ENCODE data around the gene FEM1C. TPM values are rescaled to one million over a fixed set of nuclear protein-coding genes. Genes with fewer than 3 reads are reported as not detected.

The FEM1C gene
- total RNA-seq, 3 donors from 2014 or later: 9.6 to 10.9 (median 10.0) TPM

DNA sequence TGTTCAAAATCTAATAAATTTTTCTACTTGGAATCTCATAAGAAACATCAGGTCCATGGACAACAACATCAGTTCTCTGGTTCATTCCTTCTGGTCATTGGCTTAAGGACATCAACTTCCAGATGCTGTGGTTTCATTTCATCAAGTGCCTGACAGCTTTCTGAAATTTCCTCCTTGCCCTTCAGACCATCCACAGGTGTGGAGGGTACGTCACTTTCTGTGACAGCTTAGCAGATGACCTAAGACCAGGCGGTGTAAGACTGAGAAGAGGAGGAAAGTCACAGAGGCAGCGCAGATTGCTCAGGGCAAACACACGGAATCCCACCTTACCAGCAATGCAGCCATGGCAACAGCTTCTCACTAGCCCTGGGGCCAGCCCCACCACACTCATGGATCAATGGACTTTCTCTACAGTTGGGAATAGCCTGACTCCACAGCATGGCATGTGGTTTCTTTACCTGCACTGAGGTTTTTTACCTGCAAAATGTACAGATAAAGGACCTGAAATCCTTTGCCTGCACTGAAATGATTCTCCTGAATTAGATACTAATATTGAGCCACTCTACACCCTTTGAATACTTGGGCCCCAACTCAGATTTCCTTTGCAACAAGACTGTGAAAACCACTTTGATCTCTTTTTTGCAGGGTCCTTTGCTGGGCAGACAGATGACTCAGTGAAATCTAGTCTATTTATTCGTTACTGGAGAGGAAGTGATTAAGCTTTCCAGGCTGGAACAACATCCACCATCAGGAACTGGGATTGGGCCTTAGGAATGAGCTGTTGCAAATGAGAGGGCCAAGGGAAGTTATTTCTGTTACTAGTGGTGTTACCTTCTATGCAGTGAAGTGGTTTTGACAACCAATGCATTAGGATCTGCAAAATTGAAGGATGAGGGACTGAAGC is 30.8 kb upstream of the FEM1C start:
- no peak for DNase-seq
- no peak for ATAC-seq
- peaks cover 3% of the 10 kb centered on the region for H3K4me1 Mint-ChIP-seq (ENCODE audit: low read depth)
- no peaks in the 10 kb centered on the region for H3K27me3 Mint-ChIP-seq (ENCODE audit: low read depth)
- H3K36me3 Mint-ChIP-seq (ENCODE audit: insufficient read depth): peaks cover 1% of the 10 kb centered on the region
- H3K9me3 Mint-ChIP-seq: no peaks in the 10 kb centered on the region
- H3K4me3 Mint-ChIP-seq: no peak overlapping the region

DNA sequence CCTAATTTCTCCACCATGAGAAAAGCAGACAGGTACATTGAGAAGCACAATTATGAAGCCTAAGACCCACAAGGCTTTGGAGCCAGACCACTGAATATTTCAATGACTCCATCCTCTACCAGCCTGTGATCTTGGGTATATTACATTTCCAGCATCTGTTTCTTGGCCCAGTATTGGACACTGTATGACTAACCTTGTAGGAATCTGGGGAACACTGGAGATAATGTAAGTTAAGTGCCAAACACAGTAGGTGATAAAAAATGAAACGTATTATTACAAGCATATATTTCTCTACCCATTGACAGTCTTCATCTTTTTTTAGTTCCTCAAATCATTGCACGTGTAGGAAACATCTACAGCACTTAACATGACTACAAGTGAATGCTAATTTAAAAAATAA is 28.6 kb upstream of the FEM1C start:
- H3K36me3 Mint-ChIP-seq (ENCODE audit: insufficient read depth): peaks cover 1% of the 10 kb centered on the region
- ATAC-seq: no peak
- H3K4me1 Mint-ChIP-seq (ENCODE audit: low read depth): peaks cover 3% of the 10 kb centered on the region
- H3K4me3 Mint-ChIP-seq: no peak overlapping the region
- no peaks in the 10 kb centered on the region for H3K9me3 Mint-ChIP-seq
- no peak for DNase-seq
- no peaks in the 10 kb centered on the region for H3K27me3 Mint-ChIP-seq (ENCODE audit: low read depth)

DNA sequence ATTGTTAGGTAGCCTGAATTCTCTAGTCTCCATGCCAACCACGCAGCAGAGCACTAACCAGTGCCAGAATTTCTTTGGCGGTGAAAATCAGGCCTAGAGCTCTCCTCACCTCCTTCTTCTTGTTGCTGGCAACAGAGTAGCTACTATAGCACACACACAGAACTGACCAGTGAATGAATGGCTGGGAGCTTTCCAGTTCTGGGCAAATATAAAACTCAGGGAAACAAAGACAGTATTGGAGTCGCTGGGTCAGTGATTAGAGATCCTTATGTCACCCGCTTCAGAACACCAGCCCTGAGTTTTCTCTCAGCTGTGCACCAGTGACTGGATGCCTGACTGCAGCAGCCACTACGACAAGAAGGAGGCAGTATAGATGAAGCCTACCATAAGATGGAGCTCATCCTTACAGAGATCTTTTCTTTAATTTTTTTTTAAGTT is 26.9 kb upstream of the FEM1C start:
- H3K27me3 Mint-ChIP-seq (ENCODE audit: low read depth): peaks cover 4% of the 10 kb centered on the region
- no peaks in the 10 kb centered on the region for H3K9me3 Mint-ChIP-seq
- no peak for ATAC-seq
- DNase-seq: no peak
- H3K4me1 Mint-ChIP-seq (ENCODE audit: low read depth): peaks cover 3% of the 10 kb centered on the region
- no peak overlapping the region for H3K4me3 Mint-ChIP-seq
- no peaks in the 10 kb centered on the region for H3K36me3 Mint-ChIP-seq (ENCODE audit: insufficient read depth)

GRCh38 chr5:115568668-115569067 is 24.1 kb upstream of the FEM1C start:
- Mint-ChIP-seq H3K4me1 (ENCODE audit: low read depth) (no peaks in the 10 kb centered on the region), H3K4me3 (no peak overlapping the region), H3K36me3 (ENCODE audit: insufficient read depth) (no peaks in the 10 kb centered on the region), H3K27me3 (ENCODE audit: low read depth) (peaks cover 6% of the 10 kb centered on the region), H3K9me3 (no peaks in the 10 kb centered on the region)
- DNase-seq (no peak), ATAC-seq (no peak)

- peaks cover 6% of the 10 kb centered on the region for H3K9me3 Mint-ChIP-seq
- H3K27me3 Mint-ChIP-seq (ENCODE audit: low read depth): peaks cover 18% of the 10 kb centered on the region
- H3K4me3 Mint-ChIP-seq: no peak overlapping the region
- DNase-seq (no peak), ATAC-seq (no peak)
- H3K4me1 Mint-ChIP-seq (ENCODE audit: low read depth): no peaks in the 10 kb centered on the region
- no peaks in the 10 kb centered on the region for H3K36me3 Mint-ChIP-seq (ENCODE audit: insufficient read depth)
Observed at GRCh38 chr5:115565233-115565632, 20.7 kb upstream of the FEM1C start.

GRCh38 chr5:115561176-115561575 is 16.6 kb upstream of the FEM1C start:
- no peak for ATAC-seq
- H3K4me3 Mint-ChIP-seq: no peak overlapping the region
- no peaks in the 10 kb centered on the region for H3K36me3 Mint-ChIP-seq (ENCODE audit: insufficient read depth)
- H3K9me3 Mint-ChIP-seq: peaks cover 6% of the 10 kb centered on the region
- peaks cover 9% of the 10 kb centered on the region for H3K4me1 Mint-ChIP-seq (ENCODE audit: low read depth)
- H3K27me3 Mint-ChIP-seq (ENCODE audit: low read depth): peaks cover 13% of the 10 kb centered on the region
- DNase-seq: no peak

DNA sequence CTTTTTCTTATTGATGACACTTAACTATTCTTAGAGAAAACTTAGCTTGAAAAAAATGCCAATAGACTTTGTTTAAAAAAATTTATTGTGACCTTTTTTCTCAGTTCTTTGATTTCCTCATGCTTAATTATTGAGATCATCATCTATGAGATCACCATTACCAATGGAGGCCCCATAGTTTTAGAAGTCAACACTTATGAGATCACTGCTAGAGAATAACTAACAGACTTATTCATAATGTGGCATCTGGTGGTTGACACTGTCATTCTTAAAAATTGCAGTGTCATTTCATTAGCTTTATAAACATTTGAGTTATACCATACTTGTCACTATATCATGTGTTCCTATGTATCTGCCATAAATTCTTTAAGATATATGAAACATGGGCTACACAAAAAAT is 14.9 kb upstream of the FEM1C start:
- Mint-ChIP-seq H3K36me3 (ENCODE audit: insufficient read depth) (no peaks in the 10 kb centered on the region), H3K4me1 (ENCODE audit: low read depth) (peaks cover 9% of the 10 kb centered on the region), H3K4me3 (no peak overlapping the region), H3K27me3 (ENCODE audit: low read depth) (peaks cover 11% of the 10 kb centered on the region), H3K9me3 (peaks cover 6% of the 10 kb centered on the region)
- ATAC-seq: no peak
- no peak for DNase-seq

GRCh38 chr5:115558388-115558956 is 13.9 kb upstream of the FEM1C start:
- ATAC-seq: no peak
- H3K27me3 Mint-ChIP-seq (ENCODE audit: low read depth): peaks cover 11% of the 10 kb centered on the region
- H3K36me3 Mint-ChIP-seq (ENCODE audit: insufficient read depth): no peaks in the 10 kb centered on the region
- no peak overlapping the region for H3K4me3 Mint-ChIP-seq
- H3K4me1 Mint-ChIP-seq (ENCODE audit: low read depth): peaks cover 9% of the 10 kb centered on the region
- H3K9me3 Mint-ChIP-seq: peaks cover 6% of the 10 kb centered on the region
- DNase-seq: no peak

DNA sequence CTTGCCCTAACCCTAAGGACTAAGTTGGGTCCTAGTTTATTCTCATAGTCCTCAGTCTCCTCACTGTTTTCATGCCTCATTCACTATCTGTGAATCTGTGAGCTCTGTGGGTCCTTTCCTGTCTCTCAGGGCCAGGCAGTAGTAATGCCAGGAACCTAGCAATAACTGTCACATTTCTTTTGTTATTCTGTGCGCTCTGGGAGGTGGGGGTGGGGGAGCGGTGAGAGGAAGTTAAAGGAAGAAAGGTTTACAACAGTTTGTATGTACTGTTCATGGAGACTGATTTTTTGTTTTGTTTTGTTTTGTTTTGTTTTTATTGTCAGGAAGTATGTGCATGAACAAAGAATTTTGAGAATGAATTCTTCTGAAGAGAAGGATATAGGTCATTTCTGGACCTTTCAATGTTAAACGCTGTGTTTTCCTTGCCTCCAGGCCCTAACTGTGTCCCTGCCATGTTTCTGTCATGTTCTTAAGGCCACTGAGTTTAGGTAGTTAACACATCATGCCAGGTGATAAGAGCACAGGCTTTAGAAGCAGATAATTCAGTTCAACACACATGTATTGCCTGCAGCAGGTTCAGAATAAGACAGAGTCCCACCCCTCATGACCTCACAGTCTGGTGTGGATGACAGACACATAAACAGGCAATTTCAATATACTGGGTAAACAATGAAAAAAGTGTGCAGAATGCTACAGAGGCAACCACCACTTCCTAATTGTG is 13.3 kb upstream of the FEM1C start:
- Mint-ChIP-seq H3K4me1 (ENCODE audit: low read depth) (peaks cover 9% of the 10 kb centered on the region), H3K9me3 (peaks cover 6% of the 10 kb centered on the region)
- no peak for ATAC-seq

GRCh38 chr5:115556276-115556675 is 11.7 kb upstream of the FEM1C start:
- DNase-seq (no peak), ATAC-seq (no peak)
- Mint-ChIP-seq H3K4me3 (no peak overlapping the region), H3K36me3 (ENCODE audit: insufficient read depth) (no peaks in the 10 kb centered on the region), H3K4me1 (ENCODE audit: low read depth) (peaks cover 9% of the 10 kb centered on the region), H3K9me3 (peaks cover 3% of the 10 kb centered on the region), H3K27me3 (ENCODE audit: low read depth) (peaks cover 4% of the 10 kb centered on the region)

More for the DNA sequence above, 13.3 kb upstream of the FEM1C start:
- Mint-ChIP-seq H3K36me3 (ENCODE audit: insufficient read depth) (no peaks in the 10 kb centered on the region), H3K27me3 (ENCODE audit: low read depth) (peaks cover 6% of the 10 kb centered on the region), H3K4me3 (no peak overlapping the region)
- DNase-seq: no peak

- no peak overlapping the region for H3K4me3 Mint-ChIP-seq
- no peaks in the 10 kb centered on the region for H3K36me3 Mint-ChIP-seq (ENCODE audit: insufficient read depth)
- H3K27me3 Mint-ChIP-seq (ENCODE audit: low read depth): no peaks in the 10 kb centered on the region
- H3K4me1 Mint-ChIP-seq (ENCODE audit: low read depth): peaks cover 9% of the 10 kb centered on the region
- ATAC-seq (no peak), DNase-seq (no peak)
- no peaks in the 10 kb centered on the region for H3K9me3 Mint-ChIP-seq
Observed at GRCh38 chr5:115555084-115555633, 10.6 kb upstream of the FEM1C start.

- Mint-ChIP-seq H3K4me1 (ENCODE audit: low read depth) (peaks cover 11% of the 10 kb centered on the region), H3K27me3 (ENCODE audit: low read depth) (no peaks in the 10 kb centered on the region), H3K9me3 (no peaks in the 10 kb centered on the region), H3K4me3 (no peak overlapping the region), H3K36me3 (ENCODE audit: insufficient read depth) (no peaks in the 10 kb centered on the region)
- ATAC-seq (no peak), DNase-seq (no peak)
Observed at GRCh38 chr5:115553082-115553481, 8.5 kb upstream of the FEM1C start.

DNA sequence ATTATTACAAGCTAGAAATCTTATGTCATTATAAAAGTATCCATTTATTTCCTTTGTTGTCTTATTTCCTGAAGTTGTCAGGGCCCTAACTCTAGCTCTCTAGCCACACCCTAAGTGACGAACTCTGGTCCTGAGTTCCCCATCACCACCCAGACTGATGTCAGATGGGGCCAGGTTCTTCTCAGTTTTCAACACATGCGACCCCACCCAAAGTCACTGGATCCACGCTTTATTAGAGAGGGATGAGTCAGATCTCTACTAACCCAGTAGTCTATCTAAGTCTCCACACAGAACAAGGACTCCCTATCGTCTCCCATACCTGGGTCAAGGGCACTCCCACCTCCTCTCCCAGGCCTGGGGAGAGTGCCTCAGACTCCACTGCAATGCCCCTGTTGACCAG is 6.8 kb upstream of the FEM1C start:
- H3K27me3 Mint-ChIP-seq (ENCODE audit: low read depth): no peaks in the 10 kb centered on the region
- peaks cover 2% of the 10 kb centered on the region for H3K4me1 Mint-ChIP-seq (ENCODE audit: low read depth)
- no peak for ATAC-seq
- no peaks in the 10 kb centered on the region for H3K36me3 Mint-ChIP-seq (ENCODE audit: insufficient read depth)
- H3K9me3 Mint-ChIP-seq: no peaks in the 10 kb centered on the region
- no peak overlapping the region for H3K4me3 Mint-ChIP-seq
- no peak for DNase-seq

GRCh38 chr5:115549154-115549553 is 4.6 kb upstream of the FEM1C start:
- ATAC-seq: no peak

More at GRCh38 chr5:115549154-115549553, 4.6 kb upstream of the FEM1C start:
- Mint-ChIP-seq H3K4me1 (ENCODE audit: low read depth) (peaks cover 8% of the 10 kb centered on the region), H3K4me3 (no peak overlapping the region), H3K9me3 (no peaks in the 10 kb centered on the region), H3K27me3 (ENCODE audit: low read depth) (no peaks in the 10 kb centered on the region), H3K36me3 (ENCODE audit: insufficient read depth) (no peaks in the 10 kb centered on the region)
- DNase-seq: no peak

Measured in activated T-cell treated with anti-CD3 and anti-CD28 coated beads, Interleukin-2, amount 50 U/mL, for 4 hours (primary cell).